Activated naive CD4-positive, alpha-beta T cell treated with anti-CD3 and anti-CD28 coated beads, Interleukin-2, amount 10 ng/mL, durations not matched to agents 7 days and 5 days (primary cell): ENCODE results near the gene ZNF512B.
"Not testable (repeated sequence)": the region's sequence is repeated elsewhere in the genome, so short reads cannot be mapped to it uniquely, and the experiment has no call there.

ENCODE experiments used
- CTCF ChIA-PET: fragments of 350-600 bp; sonication (Branson Sonifier 250); formaldehyde crosslinking; loops from one replicate; lab custom pipeline; 2021; ENCODE audit warnings: antibody characterized with exemption; lab: Charles Lee
- DNase-seq: peaks from one replicate; pipeline ENCODE4 v3.0.0-alpha.2; 2020
- H3K27ac Mint-ChIP-seq: one replicate; pipeline ENCODE4 v1.8.0; 2021; ENCODE audit warnings: mild to moderate bottlenecking, moderate library complexity, mixed read lengths
- H3K27me3 Mint-ChIP-seq: one replicate; pipeline ENCODE4 v1.8.0; 2021; ENCODE audit warnings: mild to moderate bottlenecking, mixed read lengths
- H3K36me3 Mint-ChIP-seq: one replicate; pipeline ENCODE4 v1.8.0; 2021; ENCODE audit warnings: mixed read lengths
- H3K4me1 Mint-ChIP-seq: one replicate; pipeline ENCODE4 v1.8.0; 2021; ENCODE audit warnings: mixed read lengths
- H3K4me3 Mint-ChIP-seq: one replicate; pipeline ENCODE4 v1.8.0; 2021; ENCODE audit warnings: mild to moderate bottlenecking, moderate library complexity, mixed read lengths
- H3K9me3 Mint-ChIP-seq: one replicate; pipeline ENCODE4 v1.8.0; 2021; ENCODE audit warnings: mixed read lengths

Gene ZNF512B

GRCh38 chr20:63969838-63970713 is at the start of gene ZNF512B:
Gene ZNF512B, minus strand, starts transcription at chr20:63969930. Its CDS starts 1,980 bp downstream, at chr20:63967950.
- CTCF ChIA-PET = no interaction called here
- Mint-ChIP-seq H3K4me3 (peak within 1 kb of the TSS; percentile 83), H3K9me3 (no peaks in the 10 kb centered on the region)

GRCh38 chr20:64015635-64016034 is 45.9 kb upstream of the ZNF512B start:
- CTCF ChIA-PET = interaction anchor here (0.8 kb wide), 1 partner anchor 24 kb away, joined by 3 read pairs; no protein-coding TSS in a partner anchor
- Mint-ChIP-seq H3K4me3 (no peak overlapping the region), H3K36me3 (peaks cover 62% of the 10 kb centered on the region), H3K27ac (peak overlapping the region; percentile 17), H3K4me1 (peaks cover 38% of the 10 kb centered on the region), H3K27me3 (no peaks in the 10 kb centered on the region), H3K9me3 (peaks cover 11% of the 10 kb centered on the region)
- no peak for DNase-seq

More at GRCh38 chr20:63969838-63970713, at the start of gene ZNF512B:
- Mint-ChIP-seq H3K4me1 (peaks cover 39% of the 10 kb centered on the region), H3K27ac (peak within 1 kb of the TSS; percentile 86), H3K27me3 (peaks cover 19% of the 10 kb centered on the region), H3K36me3 (peaks cover 10% of the 10 kb centered on the region)
- DNase-seq = peak; percentile 77

GRCh38 chr20:64012385-64013154 is 42.8 kb upstream of the ZNF512B start:
- peaks cover 58% of the 10 kb centered on the region for H3K4me1 Mint-ChIP-seq
- peak overlapping the region; percentile 97 for H3K27ac Mint-ChIP-seq
- not testable (repeated sequence) for H3K4me3 Mint-ChIP-seq, H3K27me3 Mint-ChIP-seq, DNase-seq
- CTCF ChIA-PET = interaction anchor here (0.7 kb wide), 1 partner anchor 26 kb away, joined by 3 read pairs; no protein-coding TSS in a partner anchor
- peaks cover 31% of the 10 kb centered on the region for H3K9me3 Mint-ChIP-seq
- H3K36me3 Mint-ChIP-seq = peaks cover 69% of the 10 kb centered on the region

- peaks cover 31% of the 10 kb centered on the region for H3K9me3 Mint-ChIP-seq
- peaks cover 57% of the 10 kb centered on the region for H3K4me1 Mint-ChIP-seq
- DNase-seq = no peak
- peak overlapping the region; percentile 93 for H3K27ac Mint-ChIP-seq
- H3K27me3 Mint-ChIP-seq = no peaks in the 10 kb centered on the region
- peaks cover 76% of the 10 kb centered on the region for H3K36me3 Mint-ChIP-seq
- H3K4me3 Mint-ChIP-seq = peak overlapping the region; percentile 31
- CTCF ChIA-PET = interaction anchor here (1.8 to 1.9 kb wide), 2 partner anchors 27 to 31 kb away, joined by 7 to 8 read pairs; partner anchors contain the start of gene PRPF6
Measured at GRCh38 chr20:64011366-64011779, 41.6 kb upstream of the ZNF512B start.

- no peak for DNase-seq
- H3K4me3 Mint-ChIP-seq = no peak overlapping the region
- peaks cover 57% of the 10 kb centered on the region for H3K4me1 Mint-ChIP-seq
- H3K36me3 Mint-ChIP-seq = peaks cover 78% of the 10 kb centered on the region
- CTCF ChIA-PET = interaction anchor here (1.8 to 1.9 kb wide), 2 partner anchors 28 to 30 kb away, joined by 7 to 8 read pairs; partner anchors contain the start of gene PRPF6
- no peaks in the 10 kb centered on the region for H3K27me3 Mint-ChIP-seq
- H3K9me3 Mint-ChIP-seq = peaks cover 31% of the 10 kb centered on the region
- peak overlapping the region; percentile 93 for H3K27ac Mint-ChIP-seq
Measured at GRCh38 chr20:64010711-64011237, 41.0 kb upstream of the ZNF512B start.

GRCh38 chr20:64009811-64010387 is 40.2 kb upstream of the ZNF512B start:
- no peak for DNase-seq
- Mint-ChIP-seq H3K27me3 (no peaks in the 10 kb centered on the region), H3K36me3 (peaks cover 76% of the 10 kb centered on the region), H3K4me3 (peak overlapping the region; percentile 0), H3K9me3 (peaks cover 31% of the 10 kb centered on the region), H3K4me1 (peaks cover 53% of the 10 kb centered on the region), H3K27ac (peak overlapping the region; percentile 4)
- CTCF ChIA-PET = interaction anchor here (1.8 to 1.9 kb wide), 2 partner anchors 28 to 29 kb away, joined by 7 to 8 read pairs; partner anchors contain the start of gene PRPF6

GRCh38 chr20:64006902-64007301 is 37.2 kb upstream of the ZNF512B start:
- CTCF ChIA-PET = interaction anchor here (0.8 to 2.9 kb wide), 3 partner anchors 9 to 27 kb away, joined by 3 to 9 read pairs (median 6); partner anchors contain the start of genes PRPF6 and SAMD10
- Mint-ChIP-seq H3K27me3 (no peaks in the 10 kb centered on the region), H3K4me3 (no peak overlapping the region), H3K4me1 (peaks cover 33% of the 10 kb centered on the region), H3K9me3 (peaks cover 29% of the 10 kb centered on the region), H3K27ac (no peak overlapping the region), H3K36me3 (peaks cover 70% of the 10 kb centered on the region)
- no peak for DNase-seq

GRCh38 chr20:64006490-64006889 is 36.8 kb upstream of the ZNF512B start:
- no peak overlapping the region for H3K4me3 Mint-ChIP-seq
- peaks cover 28% of the 10 kb centered on the region for H3K9me3 Mint-ChIP-seq
- no peak for DNase-seq
- no peak overlapping the region for H3K27ac Mint-ChIP-seq
- CTCF ChIA-PET = interaction anchor here (0.8 to 2.9 kb wide), 2 partner anchors 8 to 26 kb away, joined by 3 to 9 read pairs; partner anchors contain the start of genes PRPF6 and SAMD10
- peaks cover 31% of the 10 kb centered on the region for H3K4me1 Mint-ChIP-seq
- no peaks in the 10 kb centered on the region for H3K27me3 Mint-ChIP-seq
- peaks cover 72% of the 10 kb centered on the region for H3K36me3 Mint-ChIP-seq

- H3K4me3 Mint-ChIP-seq = no peak overlapping the region
Measured at GRCh38 chr20:64005394-64005793, 35.7 kb upstream of the ZNF512B start.

GRCh38 chr20:64003960-64004725 is 34.4 kb upstream of the ZNF512B start:
- CTCF ChIA-PET = interaction anchor here (0.8 kb wide), 1 partner anchor 34 kb away, joined by 5 read pairs; no protein-coding TSS in a partner anchor
- H3K9me3 Mint-ChIP-seq = peaks cover 11% of the 10 kb centered on the region
- H3K36me3 Mint-ChIP-seq = peaks cover 65% of the 10 kb centered on the region
- H3K4me3 Mint-ChIP-seq = no peak overlapping the region
- no peaks in the 10 kb centered on the region for H3K27me3 Mint-ChIP-seq
- H3K27ac Mint-ChIP-seq = no peak overlapping the region
- H3K4me1 Mint-ChIP-seq = peaks cover 8% of the 10 kb centered on the region
- DNase-seq = no peak

More at GRCh38 chr20:64005394-64005793, 35.7 kb upstream of the ZNF512B start:
- Mint-ChIP-seq H3K27ac (no peak overlapping the region), H3K27me3 (no peaks in the 10 kb centered on the region), H3K36me3 (peaks cover 70% of the 10 kb centered on the region), H3K4me1 (peaks cover 20% of the 10 kb centered on the region), H3K9me3 (peaks cover 20% of the 10 kb centered on the region)
- DNase-seq = no peak
- CTCF ChIA-PET = no interaction called here

GRCh38 chr20:64001607-64002011 is 31.9 kb upstream of the ZNF512B start:
- Mint-ChIP-seq H3K27ac (no peak overlapping the region), H3K27me3 (no peaks in the 10 kb centered on the region), H3K36me3 (peaks cover 56% of the 10 kb centered on the region), H3K4me1 (no peaks in the 10 kb centered on the region), H3K9me3 (no peaks in the 10 kb centered on the region), H3K4me3 (no peak overlapping the region)
- no peak for DNase-seq
- CTCF ChIA-PET = no interaction called here

- CTCF ChIA-PET = no interaction called here
- Mint-ChIP-seq H3K9me3 (no peaks in the 10 kb centered on the region), H3K4me1 (no peaks in the 10 kb centered on the region), H3K27me3 (no peaks in the 10 kb centered on the region), H3K36me3 (peaks cover 53% of the 10 kb centered on the region), H3K4me3 (no peak overlapping the region), H3K27ac (no peak overlapping the region)
- no peak for DNase-seq
Measured at GRCh38 chr20:64000906-64001305, 31.2 kb upstream of the ZNF512B start.
